Smooth muscle cell (in vitro differentiated cells): ENCODE measurements around the gene FLT1. TPM values are rescaled to one million over a fixed set of nuclear protein-coding genes. Genes with fewer than 3 reads are reported as not detected.

Source experiments
- DNase-seq: peaks from one replicate; lab custom pipeline; 2025; ENCODE audit not compliant: unreplicated experiment; lab: John Stamatoyannopoulos, UW
- H2AFZ ChIP-seq: fragments of 200-600 bp; sonication (generic); 2 replicates; pipeline ENCODE4 v1.6.0; 2016; ENCODE audit warnings: antibody characterized with exemption, low read depth, mild to moderate bottlenecking
- H3F3A ChIP-seq: fragments of 200-600 bp; sonication (generic); 2 replicates; pipeline ENCODE4 v1.6.0; 2017; ENCODE audit warnings: antibody characterized with exemption, low read depth
- H3K27ac ChIP-seq: fragments of 200-600 bp; sonication (generic); 2 replicates; pipeline ENCODE4 v1.5.1; 2016; ENCODE audit warnings: low read depth, mild to moderate bottlenecking
- H3K27me3 ChIP-seq: fragments of 200-600 bp; sonication (generic); 2 replicates; pipeline ENCODE4 v1.6.1; 2016; ENCODE audit warnings: low read depth, mild to moderate bottlenecking
- H3K36me3 ChIP-seq: fragments of 200-600 bp; sonication (generic); 2 replicates; pipeline ENCODE4 v1.5.1; 2016; ENCODE audit warnings: low read depth
- H3K4me1 ChIP-seq: fragments of 200-600 bp; sonication (generic); 2 replicates; pipeline ENCODE4 v1.5.1; 2016; ENCODE audit warnings: low read depth
- H3K4me2 ChIP-seq: fragments of 200-600 bp; sonication (generic); 2 replicates; pipeline ENCODE4 v1.6.0; 2016; ENCODE audit warnings: mild to moderate bottlenecking
- H3K4me3 ChIP-seq: fragments of 200-600 bp; sonication (generic); 2 replicates; pipeline ENCODE4 v1.5.1; 2016; ENCODE audit warnings: mild to moderate bottlenecking
- H3K79me2 ChIP-seq: fragments of 200-600 bp; sonication (generic); 2 replicates; pipeline ENCODE4 v1.6.0; 2016; ENCODE audit warnings: low read depth, mild to moderate bottlenecking
- H3K9ac ChIP-seq: fragments of 200-600 bp; sonication (generic); 2 replicates; pipeline ENCODE4 v1.6.0; 2016; ENCODE audit warnings: low read depth
- H3K9me3 ChIP-seq: fragments of 200-600 bp; sonication (generic); replicated peaks from 2 replicates; pipeline ENCODE4 v1.5.1; 2016; ENCODE audit warnings: low read depth
- H4K20me1 ChIP-seq: fragments of 200-600 bp; sonication (generic); 2 replicates; pipeline ENCODE4 v1.6.0; 2016; ENCODE audit warnings: low read depth
- CTCF ChIP-seq: fragments of 200-600 bp; sonication (generic); IDR thresholded peaks from 2 replicates; pipeline ENCODE4 v1.5.1; 2017; ENCODE audit warnings: borderline replicate concordance, mild to moderate bottlenecking, antibody characterized with exemption; ENCODE audit not compliant: insufficient read depth, poor library complexity, severe bottlenecking
- WGBS: methylation state at CpG from one replicate; pipeline ENCODE4 v1.1.7; 2016; ENCODE audit warnings: low lambda C conversion rate; 5-methylcytosine and 5-hydroxymethylcytosine counted together
- polyA plus RNA-seq: library from polyadenylated mRNA; unstranded; fragments of >200 nt; fragmentation: Nextera tagmentation; extraction: Ambion mirVana; gene quantifications from 2 replicates; pipeline ENCODE4 v1.2.1, GENCODE V29; 2016
- total RNA-seq: library from RNA; depleted of rRNA; stranded (reverse); fragments of >200 nt; gene quantifications from 2 replicates; pipeline ENCODE4 v1.2.3, GENCODE V29; 2014

Gene FLT1
- total and polyA plus RNA-seq, 2 experiments from 2014 or later: 495 to 738 TPM

- no peak for TF ChIP-seq CTCF
- no peak overlapping the region for H3K9ac ChIP-seq
- no peaks in the 10 kb centered on the region for H4K20me1 ChIP-seq
- WGBS: 70% methylated on average over 7 of the region's 7 CpGs
- H3K27ac ChIP-seq: no peak overlapping the region
- no peaks in the 10 kb centered on the region for H3K79me2 ChIP-seq
- peaks cover 5% of the 10 kb centered on the region for H3K4me1 ChIP-seq
- no peak overlapping the region for H2AFZ ChIP-seq
- H3K4me3 ChIP-seq: no peak overlapping the region
- DNase-seq: no peak
- H3F3A ChIP-seq: peaks cover 7% of the 10 kb centered on the region
- H3K36me3 ChIP-seq: no peaks in the 10 kb centered on the region
- H3K4me2 ChIP-seq: no peak overlapping the region
- H3K9me3 ChIP-seq: no peaks in the 10 kb centered on the region
- no peaks in the 10 kb centered on the region for H3K27me3 ChIP-seq
These were observed 178.1 kb downstream of the FLT1 start for GRCh38 chr13:28316836-28317235.

GRCh38 chr13:28316129-28316528 lies 178.8 kb downstream of the FLT1 start:
- Histone ChIP-seq H3K27ac (peak overlapping the region; percentile 6), H3K9me3 (no peaks in the 10 kb centered on the region), H3K4me1 (peaks cover 5% of the 10 kb centered on the region), H3K79me2 (no peaks in the 10 kb centered on the region), H3K27me3 (no peaks in the 10 kb centered on the region), H3K4me3 (no peak overlapping the region), H3K9ac (no peak overlapping the region), H3K4me2 (peak overlapping the region; percentile 33), H2AFZ (no peak overlapping the region), H4K20me1 (no peaks in the 10 kb centered on the region), H3F3A (peaks cover 6% of the 10 kb centered on the region), H3K36me3 (peaks cover 6% of the 10 kb centered on the region)
- DNase-seq: no peak
- no peak for TF ChIP-seq CTCF
- 37% methylated on average over 5 of the region's 5 CpGs for WGBS

- Histone ChIP-seq H3K9me3 (no peaks in the 10 kb centered on the region), H3K36me3 (peaks cover 6% of the 10 kb centered on the region), H2AFZ (no peak overlapping the region), H3K4me1 (peaks cover 5% of the 10 kb centered on the region), H3K79me2 (no peaks in the 10 kb centered on the region), H3K9ac (no peak overlapping the region), H3K4me2 (no peak overlapping the region), H3F3A (peaks cover 3% of the 10 kb centered on the region), H4K20me1 (no peaks in the 10 kb centered on the region), H3K27ac (no peak overlapping the region), H3K27me3 (no peaks in the 10 kb centered on the region), H3K4me3 (no peak overlapping the region)
- WGBS: over 99% methylated on average over 6 of the region's 6 CpGs
- no peak for TF ChIP-seq CTCF
- DNase-seq: no peak
These were observed 180.0 kb downstream of the FLT1 start for GRCh38 chr13:28314879-28315278.

- DNase-seq: no peak
- Histone ChIP-seq H3K27me3 (no peaks in the 10 kb centered on the region), H3K4me2 (no peak overlapping the region), H3K9ac (no peak overlapping the region), H3F3A (no peaks in the 10 kb centered on the region), H3K4me1 (peaks cover 5% of the 10 kb centered on the region), H3K36me3 (peaks cover 6% of the 10 kb centered on the region), H4K20me1 (no peaks in the 10 kb centered on the region), H3K27ac (no peak overlapping the region), H2AFZ (no peak overlapping the region), H3K9me3 (no peaks in the 10 kb centered on the region), H3K4me3 (no peak overlapping the region), H3K79me2 (no peaks in the 10 kb centered on the region)
- 75% methylated on average over 6 of the region's 6 CpGs for whole genome bisulfite sequencing
- TF ChIP-seq CTCF: peak; percentile 28
These were observed 181.3 kb downstream of the FLT1 start for GRCh38 chr13:28313579-28313978.
